Prostate gland (tissue), 2 donors: ENCODE data around the gene PSMD4.

ENCODE experiments used
- POLR2A ChIP-seq: fragments of 450-650 bp; IDR thresholded peaks from one replicate; pipeline ENCODE4 v1.6.1; 2016; ENCODE audit warnings: antibody characterized with exemption, mild to moderate bottlenecking
- TF ChIP-seq, protein P1 (sequence below), 4 experiments: fragments of 200-600 bp in 2 of 4; fragments of 450-650 bp in 2 of 4; sonication (generic) in 2 of 4; IDR thresholded peaks; 1 replicate in 3 of 4; 2 replicates in 1 of 4; pipeline ENCODE4 v1.5.1; 2016 to 2019; ENCODE audit warnings: antibody characterized with exemption in 4 of 4, mild to moderate bottlenecking in 2 of 4, moderate library complexity in 2 of 4

DNA sequence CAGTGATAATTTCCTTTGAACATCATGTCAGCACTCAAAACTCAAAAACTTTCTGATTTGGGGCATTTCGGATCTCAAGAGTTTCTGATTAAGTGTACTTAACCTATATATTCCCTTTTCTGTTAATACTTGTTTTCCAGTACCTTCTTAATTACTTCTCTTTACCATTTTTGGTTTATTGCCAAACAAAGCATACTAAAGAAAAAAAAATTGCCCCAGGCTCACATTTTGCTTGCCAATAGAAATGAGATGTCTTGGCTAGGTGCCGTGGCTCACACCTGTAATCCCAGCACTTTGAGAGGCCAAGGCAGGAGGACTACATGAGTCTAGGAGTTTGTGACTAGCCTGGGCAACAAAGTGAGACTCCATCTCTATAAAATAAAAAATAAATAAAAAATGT, 4.8 kb downstream of the PSMD4 start:
- TF ChIP-seq, protein P1, sequence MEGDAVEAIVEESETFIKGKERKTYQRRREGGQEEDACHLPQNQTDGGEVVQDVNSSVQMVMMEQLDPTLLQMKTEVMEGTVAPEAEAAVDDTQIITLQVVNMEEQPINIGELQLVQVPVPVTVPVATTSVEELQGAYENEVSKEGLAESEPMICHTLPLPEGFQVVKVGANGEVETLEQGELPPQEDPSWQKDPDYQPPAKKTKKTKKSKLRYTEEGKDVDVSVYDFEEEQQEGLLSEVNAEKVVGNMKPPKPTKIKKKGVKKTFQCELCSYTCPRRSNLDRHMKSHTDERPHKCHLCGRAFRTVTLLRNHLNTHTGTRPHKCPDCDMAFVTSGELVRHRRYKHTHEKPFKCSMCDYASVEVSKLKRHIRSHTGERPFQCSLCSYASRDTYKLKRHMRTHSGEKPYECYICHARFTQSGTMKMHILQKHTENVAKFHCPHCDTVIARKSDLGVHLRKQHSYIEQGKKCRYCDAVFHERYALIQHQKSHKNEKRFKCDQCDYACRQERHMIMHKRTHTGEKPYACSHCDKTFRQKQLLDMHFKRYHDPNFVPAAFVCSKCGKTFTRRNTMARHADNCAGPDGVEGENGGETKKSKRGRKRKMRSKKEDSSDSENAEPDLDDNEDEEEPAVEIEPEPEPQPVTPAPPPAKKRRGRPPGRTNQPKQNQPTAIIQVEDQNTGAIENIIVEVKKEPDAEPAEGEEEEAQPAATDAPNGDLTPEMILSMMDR (IDR thresholded peaks at IDR 0.05), result no peak
- no peak for TF ChIP-seq POLR2A
